Psoas muscle (tissue), 8 donors: ENCODE measurements around the gene PTTG1. TPM values are rescaled to one million over a fixed set of nuclear protein-coding genes. Genes with fewer than 3 reads are reported as not detected.
A peak's percentile ranks its signal among the peaks of the same experiment; 100 is the strongest.

ENCODE experiments used
- ATAC-seq, 4 donors: fragments of 200-7000 bp; cut with Tn5 transposase; one replicate each; pipeline ENCODE4 v1.9.1; 2020; ENCODE audit warnings: moderate library complexity in 3 of 4, mild to moderate bottlenecking in 2 of 4
- DNase-seq, 2 donors: peaks; one replicate each; pipeline ENCODE4 v3.0.0-alpha.2; 2020
- H3K27ac ChIP-seq: fragments of 200-600 bp; one replicate; pipeline ENCODE4 v1.8.0; 2022
- H3K27me3 ChIP-seq, 3 donors: fragments of 200-600 bp in 1 of 3; one replicate each; pipeline versions ENCODE4 v1.6.1 to v1.8.0; 2013 to 2022; ENCODE audit warnings: low read length in 2 of 3, mild to moderate bottlenecking in 2 of 3, moderate library complexity in 1 of 3; ENCODE audit not compliant: insufficient read depth in 3 of 3
- H3K36me3 ChIP-seq, 2 donors: fragments of 200-600 bp in 1 of 2; one replicate each; pipeline versions ENCODE4 v1.6.1 to v1.8.0; 2013 to 2022; ENCODE audit warnings: low read depth in 1 of 2, mild to moderate bottlenecking in 1 of 2, moderate library complexity in 1 of 2; ENCODE audit not compliant: insufficient read depth in 1 of 2
- H3K4me1 ChIP-seq: fragments of 200-600 bp; one replicate; pipeline ENCODE4 v1.8.0; 2022
- H3K4me3 ChIP-seq: fragments of 200-600 bp; one replicate; pipeline ENCODE4 v1.8.0; 2022; ENCODE audit warnings: mild to moderate bottlenecking
- H3K9me3 ChIP-seq: fragments of 200-600 bp; one replicate; pipeline ENCODE4 v1.8.0; 2022
- WGBS, 3 donors: extraction: QIAGEN DNeasy Blood & Tissue Kit; methylation state at CpG; one replicate each; pipeline versions ENCODE4 v1.1.6 to v1.1.7; 2013; 5-methylcytosine and 5-hydroxymethylcytosine counted together
- intact Hi-C, 2 donors: fragments of 100-400 bp; cut with DNase I; formaldehyde crosslinking; loops; one replicate each; pipeline versions ENCODE4 v1.11.0 to v1.14.2; 2022
- polyA plus RNA-seq, 3 donors: library from polyadenylated mRNA; stranded (reverse); fragments of 200-250 nt; gene quantifications; one replicate each; pipeline ENCODE4 v1.2.3, GENCODE V29; 2013
- total RNA-seq, 4 donors: library from RNA; stranded (reverse); fragmentation: NEBNext Ultra II Directional in 2 of 4; extraction: Animal tissue kit (Norgen Biotek cat#: 25700) in 2 of 4; gene quantifications; one replicate each; pipeline versions ENCODE4 v1.2.1 to v1.2.4, GENCODE V29; 2021 to 2023
- TF ChIP-seq, protein P1 (sequence below): fragments of 200-600 bp; IDR thresholded peaks from one replicate; pipeline ENCODE4 v1.8.0; 2022; ENCODE audit warnings: antibody characterized with exemption
- donor health status: healthy with polysubstance abuse.
- donor health status: DM: no; HTN: no; CAD: no; lungs with moderate emphysema.
- donor health status: Bipolar disorder and iron deficiency.
- donor health status: healthy.
- donor health status: DM: yes; HTN: yes; CAD: no.
- donor health status: DM: no; HTN: no; CAD: no.
- donor health status: DM: no; HTN: no; CAD: no.
- donor health status: DM: yes; HTN: yes; CAD: no.

The PTTG1 gene
- total and polyA plus RNA-seq, 7 donors = 1.9 to 26.7 (median 3.0) TPM

DNA sequence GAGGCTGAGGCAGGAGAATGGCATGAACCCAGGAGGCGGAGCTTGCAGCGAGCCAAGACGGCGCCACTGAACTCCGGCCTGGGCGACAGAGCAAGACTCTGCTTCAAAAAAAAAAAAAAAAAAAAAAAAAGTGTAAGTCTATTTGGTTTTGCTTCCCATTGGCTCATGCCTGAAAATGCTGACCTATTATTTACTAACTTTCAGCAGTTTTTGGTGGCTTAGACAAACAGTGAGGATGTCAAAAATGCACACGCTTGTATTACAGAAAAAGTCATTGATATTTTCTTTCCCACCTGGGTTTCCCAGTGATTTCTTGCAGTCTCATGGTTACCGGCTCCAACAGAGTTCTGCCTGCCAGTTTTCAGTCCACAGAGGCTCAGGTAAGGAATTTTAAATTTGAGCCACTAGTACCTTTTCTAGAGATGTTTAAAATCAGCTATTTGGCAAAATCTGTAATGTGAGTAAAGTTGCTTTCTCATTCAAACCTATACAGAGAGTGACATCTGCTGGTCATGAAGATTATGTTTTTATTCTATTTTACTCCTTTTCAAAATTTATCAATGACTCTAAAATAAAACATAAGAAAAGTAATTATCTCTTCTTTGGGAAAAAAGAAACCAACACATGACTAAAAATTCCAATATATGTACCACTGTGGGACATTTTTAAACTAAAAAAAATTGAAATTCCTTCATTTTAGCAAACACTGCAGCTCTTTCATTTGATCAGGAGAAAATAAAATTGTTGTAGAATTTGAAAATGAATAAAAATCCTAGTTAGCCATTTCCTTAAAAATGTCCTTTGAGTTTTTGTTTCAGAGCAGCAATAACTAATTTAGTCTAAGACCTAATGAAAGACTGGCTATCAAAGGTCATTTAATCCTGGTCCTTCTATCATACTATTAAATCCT, 30.6 kb upstream of the PTTG1 start:
- no peak for DNase-seq
- intact Hi-C loops = loop anchor here (2.0 to 10.0 kb wide), 3 partner anchors 190 to 366 kb away; no protein-coding TSS in a partner anchor

DNA sequence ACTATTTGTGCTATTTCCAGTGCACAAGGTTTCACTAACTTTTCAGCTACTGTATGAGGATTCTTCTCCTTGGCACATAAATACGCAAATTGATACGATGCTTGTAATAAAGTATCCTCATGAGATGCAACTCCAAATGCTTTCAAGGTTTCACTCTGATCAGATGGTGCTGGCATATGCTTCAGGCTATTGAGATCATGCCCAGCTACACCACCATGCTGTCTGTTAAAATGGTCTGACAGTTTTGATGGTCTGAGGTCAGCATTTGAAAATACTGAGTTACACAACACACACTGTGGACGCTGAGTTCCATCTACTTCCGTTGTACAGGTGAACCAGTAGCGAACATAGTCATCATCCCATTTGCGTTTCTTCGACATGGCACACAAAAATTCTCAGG, 26.5 kb upstream of the PTTG1 start:
- TF ChIP-seq, protein P1, sequence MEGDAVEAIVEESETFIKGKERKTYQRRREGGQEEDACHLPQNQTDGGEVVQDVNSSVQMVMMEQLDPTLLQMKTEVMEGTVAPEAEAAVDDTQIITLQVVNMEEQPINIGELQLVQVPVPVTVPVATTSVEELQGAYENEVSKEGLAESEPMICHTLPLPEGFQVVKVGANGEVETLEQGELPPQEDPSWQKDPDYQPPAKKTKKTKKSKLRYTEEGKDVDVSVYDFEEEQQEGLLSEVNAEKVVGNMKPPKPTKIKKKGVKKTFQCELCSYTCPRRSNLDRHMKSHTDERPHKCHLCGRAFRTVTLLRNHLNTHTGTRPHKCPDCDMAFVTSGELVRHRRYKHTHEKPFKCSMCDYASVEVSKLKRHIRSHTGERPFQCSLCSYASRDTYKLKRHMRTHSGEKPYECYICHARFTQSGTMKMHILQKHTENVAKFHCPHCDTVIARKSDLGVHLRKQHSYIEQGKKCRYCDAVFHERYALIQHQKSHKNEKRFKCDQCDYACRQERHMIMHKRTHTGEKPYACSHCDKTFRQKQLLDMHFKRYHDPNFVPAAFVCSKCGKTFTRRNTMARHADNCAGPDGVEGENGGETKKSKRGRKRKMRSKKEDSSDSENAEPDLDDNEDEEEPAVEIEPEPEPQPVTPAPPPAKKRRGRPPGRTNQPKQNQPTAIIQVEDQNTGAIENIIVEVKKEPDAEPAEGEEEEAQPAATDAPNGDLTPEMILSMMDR = no peak
- ATAC-seq = no peak
- no peak overlapping the region for H3K4me3 ChIP-seq
- no peaks in the 10 kb centered on the region for H3K27me3 ChIP-seq
- DNase-seq = no peak
- H3K27ac ChIP-seq = no peak overlapping the region
- WGBS, 3 donors = 69 to 85% (median 70%) methylated on average over 7 of the region's 7 CpGs
- peaks cover 24% of the 10 kb centered on the region for H3K4me1 ChIP-seq
- intact Hi-C loops = loop anchor here in 1 of 2 donors (10.0 kb wide), 1 partner anchor 370 kb away; no protein-coding TSS in a partner anchor
- peaks cover 0 to 4% of the 10 kb centered on the region in 2 donors for H3K36me3 ChIP-seq
- H3K9me3 ChIP-seq = no peaks in the 10 kb centered on the region

More for the DNA sequence above, 30.6 kb upstream of the PTTG1 start:
- Histone ChIP-seq H3K36me3 (peaks cover 0 to 4% of the 10 kb centered on the region in 2 donors), H3K4me1 (no peaks in the 10 kb centered on the region), H3K9me3 (peaks cover 11% of the 10 kb centered on the region), H3K27ac (no peak overlapping the region), H3K27me3 (no peaks in the 10 kb centered on the region), H3K4me3 (no peak overlapping the region)
- peak in 1 of 4 donors; percentile 60 for ATAC-seq
- WGBS, 3 donors = 70 to 79% (median 76%) methylated on average over 8 of the region's 8 CpGs
- TF ChIP-seq, protein P1 = peak; percentile 49

DNA sequence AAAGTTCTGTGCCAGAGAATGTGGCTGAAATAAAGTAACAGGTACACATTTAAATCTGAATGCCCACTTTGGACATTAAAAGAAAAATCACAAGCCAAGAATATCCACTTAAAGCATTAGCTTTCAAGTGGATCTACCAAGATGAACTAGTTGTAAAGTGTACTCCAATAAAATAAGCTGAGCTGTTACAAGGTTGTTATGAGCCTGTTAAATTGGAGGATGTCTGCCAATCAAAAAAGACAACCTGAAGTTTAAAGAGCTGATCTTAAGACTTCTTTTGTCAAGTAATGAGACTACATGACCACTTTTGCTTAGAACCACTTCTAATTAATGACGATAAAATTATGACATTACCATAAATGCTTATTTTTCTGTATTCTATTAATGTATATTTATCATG, 24.2 kb upstream of the PTTG1 start:
- ATAC-seq = no peak
- H3K4me1 ChIP-seq = peaks cover 24% of the 10 kb centered on the region

DNA sequence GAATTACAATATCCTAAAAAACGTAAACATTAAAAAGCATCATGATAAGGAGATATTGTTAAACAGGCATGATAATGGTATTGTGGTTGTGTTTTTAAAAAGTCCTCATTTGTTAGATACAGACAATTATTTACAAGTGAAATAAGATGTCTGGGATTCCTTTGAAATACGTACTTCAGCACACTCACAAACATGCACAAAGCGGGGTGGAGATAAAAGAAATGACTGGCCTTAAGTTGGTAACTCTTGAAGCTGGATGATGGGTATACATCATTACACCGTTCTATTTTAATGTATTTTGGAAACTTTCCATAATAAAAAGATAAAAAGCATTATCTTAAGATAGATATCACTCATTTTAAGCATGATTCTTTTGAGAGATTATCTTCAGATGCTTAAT, 22.8 kb upstream of the PTTG1 start:
- peak overlapping the region; percentile 86 for H3K4me3 ChIP-seq
- H3K36me3 ChIP-seq = peaks cover 1 to 28% of the 10 kb centered on the region in 2 donors
- no peak for DNase-seq
- ATAC-seq = no peak
- intact Hi-C loops = loop anchor here in 1 of 2 donors (10.0 kb wide), 1 partner anchor 374 kb away; no protein-coding TSS in a partner anchor
- H3K27ac ChIP-seq = no peak overlapping the region
- peaks cover 24% of the 10 kb centered on the region for H3K4me1 ChIP-seq
- 39 to 49% (median 39%) methylated on average over 4 of the region's 4 CpGs for WGBS, 3 donors
- H3K9me3 ChIP-seq = no peaks in the 10 kb centered on the region
- TF ChIP-seq, protein P1 = no peak
- no peaks in the 10 kb centered on the region for H3K27me3 ChIP-seq

More for the DNA sequence above, 24.2 kb upstream of the PTTG1 start:
- WGBS, 3 donors = 97 to 100% (median 97%) methylated on average over 1 of the region's 1 CpG
- intact Hi-C loops = loop anchor here in 1 of 2 donors (10.0 kb wide), 1 partner anchor 373 kb away; no protein-coding TSS in a partner anchor
- DNase-seq = no peak
- H3K9me3 ChIP-seq = no peaks in the 10 kb centered on the region
- TF ChIP-seq, protein P1 = no peak
- H3K27ac ChIP-seq = no peak overlapping the region
- H3K36me3 ChIP-seq = peaks cover 0 to 16% of the 10 kb centered on the region in 2 donors
- H3K27me3 ChIP-seq = no peaks in the 10 kb centered on the region
- no peak overlapping the region for H3K4me3 ChIP-seq
